Measurements from ENCODE around the gene ZNF784.

- TF ChIP-seq CTCF (IDR thresholded peaks at IDR 0.05) (no peak), POLR2A (IDR thresholded peaks at IDR 0.05) (no peak), EP300 (IDR thresholded peaks at IDR 0.05) (no peak)
These were observed 43.1 kb upstream of the ZNF784 start for GRCh38 chr19:55667511-55667910.
